ENCODE data around the gene TICAM2.

DNA sequence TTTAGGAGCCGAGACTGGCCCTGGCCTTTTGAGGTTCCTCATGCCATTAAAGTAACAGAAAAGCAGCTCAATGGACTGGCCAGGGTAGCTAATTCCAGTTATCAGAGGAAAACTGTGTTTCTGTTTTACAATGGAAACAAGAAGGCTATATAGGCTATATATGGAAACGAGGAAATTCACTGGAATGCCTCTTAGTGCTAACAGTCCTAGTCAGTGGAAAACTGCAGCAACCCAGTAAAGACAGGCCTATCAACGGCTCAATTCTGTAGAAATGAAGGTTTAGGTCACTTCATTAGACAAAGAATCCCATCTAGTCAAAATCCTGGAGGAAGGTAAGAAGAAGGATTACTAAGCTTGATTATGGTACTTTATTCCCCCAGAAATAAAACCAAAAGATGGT is 3.2 kb upstream of the TICAM2 start:
- TF ChIP-seq YY1 (IDR thresholded peaks at IDR 0.05; ENCODE audit: insufficient read depth, insufficient read length) (no peak), ZNF274 (IDR thresholded peaks at IDR 0.05; ENCODE audit: low read depth, low read length) (no peak)

All from NT2/D1 (cell line).